IPS-15b (cell line): ENCODE measurements around the gene ANGPTL2.

Experiments used
- H3K27me3 ChIP-seq: one replicate; pipeline ENCODE4 v1.6.1; 2013; ENCODE audit warnings: low read length; ENCODE audit not compliant: control insufficient read depth, insufficient read depth
- H3K36me3 ChIP-seq: one replicate; pipeline ENCODE4 v1.6.1; 2013; ENCODE audit warnings: low read length; ENCODE audit not compliant: control insufficient read depth, insufficient read depth
- H3K4me1 ChIP-seq: one replicate; pipeline ENCODE4 v1.6.1; 2013; ENCODE audit warnings: mild to moderate bottlenecking, low read length; ENCODE audit not compliant: control insufficient read depth, insufficient read depth
- H3K4me3 ChIP-seq: one replicate; pipeline ENCODE4 v1.5.1; 2013; ENCODE audit warnings: low read depth, low read length
- H3K9ac ChIP-seq: one replicate; pipeline ENCODE4 v1.6.1; 2013; ENCODE audit warnings: low read depth, mild to moderate bottlenecking, low read length
- H3K9me3 ChIP-seq: one replicate; pipeline ENCODE4 v1.6.1; 2013; ENCODE audit warnings: mild to moderate bottlenecking, low read length; ENCODE audit not compliant: control insufficient read depth, insufficient read depth

ANGPTL2 gene

DNA sequence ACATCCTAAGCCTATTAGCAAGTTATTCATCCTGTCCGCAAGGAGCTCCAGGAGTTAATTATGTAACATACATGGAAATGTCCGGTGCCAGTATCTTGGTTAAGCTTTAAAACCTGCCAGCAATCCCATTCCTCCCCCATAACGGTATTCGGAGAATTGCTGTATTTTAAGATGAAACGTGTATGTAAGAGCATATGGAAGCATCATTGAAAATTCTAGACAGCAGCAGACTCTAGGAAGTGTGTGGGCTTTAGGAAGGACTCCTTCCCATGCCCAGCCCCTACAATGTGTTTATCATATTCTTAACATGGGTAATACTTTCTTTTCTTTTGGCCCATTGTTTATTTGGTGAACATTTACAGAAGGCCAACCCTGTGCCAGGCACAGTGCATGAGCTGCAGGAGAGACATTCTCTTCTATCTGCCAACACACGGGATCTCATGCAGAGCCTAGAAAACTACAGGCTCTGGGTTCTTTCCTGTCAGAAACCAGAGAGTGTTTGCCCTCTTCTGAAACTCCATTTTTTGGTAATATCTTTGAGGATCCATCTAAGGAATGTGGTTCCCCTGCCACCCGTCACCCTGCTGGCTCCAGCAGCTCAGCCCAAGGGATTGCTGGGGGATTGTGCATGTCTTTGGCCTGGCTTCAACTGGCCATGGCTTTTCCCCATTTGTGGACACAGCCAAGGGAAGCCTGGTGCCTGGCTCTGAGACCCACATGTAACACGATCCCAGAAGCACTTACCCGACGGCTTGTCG lies 15.1 kb downstream of the ANGPTL2 start:
- no peaks in the 10 kb centered on the region for H3K27me3 ChIP-seq
- H3K36me3 ChIP-seq: no peaks in the 10 kb centered on the region
- H3K9ac ChIP-seq: no peak overlapping the region

GRCh38 chr9:127106466-127106855 lies 16.0 kb downstream of the ANGPTL2 start:
- H3K9ac ChIP-seq: no peak overlapping the region
- no peaks in the 10 kb centered on the region for H3K9me3 ChIP-seq
- H3K4me1 ChIP-seq: peaks cover 6% of the 10 kb centered on the region
- H3K36me3 ChIP-seq: no peaks in the 10 kb centered on the region
- no peaks in the 10 kb centered on the region for H3K27me3 ChIP-seq
- H3K4me3 ChIP-seq: no peak overlapping the region

More for the DNA sequence above, 15.1 kb downstream of the ANGPTL2 start:
- Histone ChIP-seq H3K4me1 (peaks cover 13% of the 10 kb centered on the region), H3K4me3 (no peak overlapping the region), H3K9me3 (no peaks in the 10 kb centered on the region)

DNA sequence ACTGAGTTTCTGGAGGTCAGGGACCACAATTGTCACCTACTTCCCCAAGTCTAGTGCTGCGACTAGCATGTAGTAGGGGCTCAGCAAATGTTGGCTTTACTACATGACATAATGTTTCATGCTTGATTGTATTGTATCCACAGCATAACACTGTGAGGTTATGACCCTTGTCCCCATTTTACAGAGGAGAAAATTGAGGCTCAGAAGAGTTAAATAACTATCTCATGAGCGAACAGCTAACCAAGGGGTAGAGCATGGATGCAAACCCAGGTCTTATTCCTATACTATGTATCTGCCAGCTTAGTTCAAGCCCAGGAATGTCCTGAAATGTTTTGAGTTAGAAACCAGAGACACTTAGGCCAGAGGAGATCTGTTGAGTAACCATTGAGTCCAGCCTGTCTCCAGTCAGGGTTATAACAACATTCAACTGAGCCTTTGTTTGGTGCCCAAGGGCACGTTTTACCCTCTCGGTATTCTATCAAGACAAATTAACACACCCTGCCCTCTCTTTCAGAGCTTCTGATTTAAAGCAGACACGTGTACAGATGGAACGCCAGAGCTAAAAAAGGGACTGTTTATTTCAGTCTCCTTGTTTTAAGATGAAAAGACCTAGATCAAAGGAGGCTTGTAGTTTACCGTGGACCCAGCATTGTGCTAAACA lies 16.5 kb downstream of the ANGPTL2 start:
- H3K4me1 ChIP-seq: peaks cover 1% of the 10 kb centered on the region
- H3K36me3 ChIP-seq: no peaks in the 10 kb centered on the region
- H3K9ac ChIP-seq: no peak overlapping the region
- H3K27me3 ChIP-seq: no peaks in the 10 kb centered on the region
- no peaks in the 10 kb centered on the region for H3K9me3 ChIP-seq
- H3K4me3 ChIP-seq: no peak overlapping the region

- Histone ChIP-seq H3K4me1 (no peaks in the 10 kb centered on the region), H3K36me3 (no peaks in the 10 kb centered on the region), H3K9me3 (no peaks in the 10 kb centered on the region), H3K4me3 (no peak overlapping the region), H3K9ac (no peak overlapping the region), H3K27me3 (no peaks in the 10 kb centered on the region)
These were observed 17.7 kb downstream of the ANGPTL2 start for GRCh38 chr9:127104581-127105311.

DNA sequence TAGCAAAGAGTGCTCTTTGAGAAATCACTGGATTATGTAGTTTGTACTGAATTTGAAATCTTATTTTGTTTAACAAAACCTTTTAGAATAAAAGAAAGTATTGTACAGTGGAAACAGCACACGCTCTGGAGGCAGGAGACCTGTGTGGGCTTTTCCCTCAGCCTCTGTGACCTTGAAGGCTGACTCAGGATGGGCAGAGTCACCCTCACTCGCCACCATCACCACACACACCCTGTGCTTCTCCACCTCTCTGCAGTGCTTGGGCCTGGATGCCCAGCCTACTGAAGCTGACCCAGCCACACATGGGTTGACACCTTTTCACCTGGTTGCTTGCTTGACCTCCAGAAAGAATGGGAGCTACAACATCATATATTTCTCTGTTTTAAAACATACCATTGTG lies 19.6 kb downstream of the ANGPTL2 start:
- Histone ChIP-seq H3K9ac (no peak overlapping the region), H3K4me3 (no peak overlapping the region), H3K4me1 (no peaks in the 10 kb centered on the region), H3K27me3 (no peaks in the 10 kb centered on the region), H3K9me3 (no peaks in the 10 kb centered on the region), H3K36me3 (peaks cover under 1% of the 10 kb centered on the region)

DNA sequence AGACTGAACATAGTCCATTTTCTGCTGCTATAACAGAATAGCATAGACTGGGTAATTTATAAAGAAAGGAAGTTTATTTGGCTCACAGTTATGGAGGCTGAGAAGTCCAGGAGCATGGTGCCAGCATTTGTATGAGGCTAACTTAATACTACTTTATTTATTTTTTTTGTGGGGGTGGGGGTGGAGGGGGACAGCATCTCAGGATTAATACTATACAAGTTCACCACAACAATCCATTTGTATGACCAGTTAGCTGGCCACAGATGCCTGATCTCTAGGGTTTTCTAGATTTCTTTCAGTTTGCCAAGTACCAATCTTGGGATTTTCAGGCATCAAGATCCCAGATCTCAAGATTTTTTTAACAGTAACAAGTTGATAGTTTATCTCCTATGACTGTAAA lies 20.3 kb downstream of the ANGPTL2 start:
- no peaks in the 10 kb centered on the region for H3K9me3 ChIP-seq
- no peak overlapping the region for H3K9ac ChIP-seq
- no peaks in the 10 kb centered on the region for H3K27me3 ChIP-seq
- H3K4me1 ChIP-seq: no peaks in the 10 kb centered on the region
- no peak overlapping the region for H3K4me3 ChIP-seq
- H3K36me3 ChIP-seq: peaks cover 3% of the 10 kb centered on the region

DNA sequence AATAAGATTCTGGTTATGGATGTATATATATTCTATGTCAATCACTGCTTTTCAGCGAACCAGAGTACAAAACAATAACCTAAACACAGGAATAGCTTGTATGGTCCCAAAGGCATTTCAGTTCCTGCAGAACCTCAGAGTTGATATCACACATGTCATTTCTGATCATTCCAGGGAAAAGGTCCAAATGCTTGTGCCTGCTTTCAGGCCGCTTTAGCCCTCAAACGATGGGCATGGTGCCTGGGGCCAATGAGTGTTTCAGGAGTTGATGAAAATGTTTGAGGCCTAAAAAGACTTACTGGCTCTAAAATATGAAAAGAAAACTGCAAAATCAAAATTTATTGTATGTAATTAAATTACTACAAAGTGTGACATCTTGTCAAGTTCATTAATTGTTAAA lies 22.8 kb downstream of the ANGPTL2 start:
- H3K4me1 ChIP-seq: no peaks in the 10 kb centered on the region
- H3K9ac ChIP-seq: no peak overlapping the region
- H3K27me3 ChIP-seq: no peaks in the 10 kb centered on the region
- peaks cover 3% of the 10 kb centered on the region for H3K36me3 ChIP-seq
- H3K9me3 ChIP-seq: no peaks in the 10 kb centered on the region
- H3K4me3 ChIP-seq: no peak overlapping the region

DNA sequence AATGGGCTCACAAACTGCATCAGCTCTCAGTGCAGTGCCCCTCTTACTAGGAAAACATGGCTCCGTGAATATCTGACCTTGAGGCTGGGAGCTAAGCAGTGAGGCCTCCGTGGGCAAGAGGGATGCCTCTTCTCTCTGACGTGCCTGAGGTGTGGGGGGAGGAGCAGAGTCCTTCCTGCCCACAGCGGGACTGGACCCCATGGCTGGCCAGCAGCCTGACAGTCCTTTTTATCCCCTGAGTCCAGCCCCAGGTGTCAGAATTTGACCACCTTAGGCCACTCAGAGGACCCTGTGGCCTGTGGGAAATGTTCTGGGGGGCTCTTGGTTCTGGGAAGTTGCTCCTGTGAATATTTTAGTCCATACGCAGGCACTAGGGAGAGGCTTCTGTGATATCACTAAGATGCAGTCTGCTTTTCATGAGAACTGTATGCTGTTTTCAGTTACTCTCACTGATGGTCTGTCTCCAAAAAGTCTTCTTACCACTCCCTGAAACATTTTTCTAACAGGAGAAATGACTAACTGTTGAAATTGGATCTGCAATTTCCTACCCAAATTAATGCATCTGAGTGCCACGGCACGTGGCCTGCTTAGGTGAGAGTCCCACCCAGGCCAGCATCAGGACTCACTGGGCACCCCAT lies 23.4 kb downstream of the ANGPTL2 start:
- Histone ChIP-seq H3K36me3 (peaks cover 3% of the 10 kb centered on the region), H3K4me1 (no peaks in the 10 kb centered on the region), H3K27me3 (no peaks in the 10 kb centered on the region), H3K9me3 (no peaks in the 10 kb centered on the region), H3K9ac (no peak overlapping the region), H3K4me3 (no peak overlapping the region)

GRCh38 chr9:127097683-127098082 lies 24.8 kb downstream of the ANGPTL2 start:
- Histone ChIP-seq H3K4me3 (no peak overlapping the region), H3K36me3 (peaks cover 3% of the 10 kb centered on the region), H3K4me1 (no peaks in the 10 kb centered on the region), H3K9me3 (no peaks in the 10 kb centered on the region), H3K27me3 (no peaks in the 10 kb centered on the region), H3K9ac (no peak overlapping the region)

DNA sequence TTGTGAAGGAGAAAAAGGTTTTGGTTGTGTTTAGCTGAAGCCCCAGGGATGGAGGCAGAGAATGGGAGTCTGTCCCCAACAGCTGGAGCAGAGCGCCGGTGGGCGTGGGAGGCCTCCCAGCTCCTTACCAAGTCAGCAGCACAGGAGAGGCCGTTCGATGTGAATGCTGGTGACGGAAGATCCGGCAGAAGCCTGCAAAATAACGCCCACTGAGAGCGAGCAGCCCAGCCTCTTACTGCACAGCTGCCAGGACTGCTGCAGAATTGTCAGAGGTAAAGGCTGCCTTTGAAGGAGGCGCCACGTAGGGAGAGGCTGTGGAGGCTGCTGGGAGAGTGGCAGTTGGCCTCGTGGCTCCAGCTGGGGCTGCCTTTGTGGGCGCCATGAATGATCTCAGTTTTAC lies 26.2 kb downstream of the ANGPTL2 start:
- Histone ChIP-seq H3K36me3 (peaks cover 3% of the 10 kb centered on the region), H3K4me3 (no peak overlapping the region), H3K27me3 (no peaks in the 10 kb centered on the region), H3K9me3 (no peaks in the 10 kb centered on the region), H3K4me1 (no peaks in the 10 kb centered on the region), H3K9ac (no peak overlapping the region)

DNA sequence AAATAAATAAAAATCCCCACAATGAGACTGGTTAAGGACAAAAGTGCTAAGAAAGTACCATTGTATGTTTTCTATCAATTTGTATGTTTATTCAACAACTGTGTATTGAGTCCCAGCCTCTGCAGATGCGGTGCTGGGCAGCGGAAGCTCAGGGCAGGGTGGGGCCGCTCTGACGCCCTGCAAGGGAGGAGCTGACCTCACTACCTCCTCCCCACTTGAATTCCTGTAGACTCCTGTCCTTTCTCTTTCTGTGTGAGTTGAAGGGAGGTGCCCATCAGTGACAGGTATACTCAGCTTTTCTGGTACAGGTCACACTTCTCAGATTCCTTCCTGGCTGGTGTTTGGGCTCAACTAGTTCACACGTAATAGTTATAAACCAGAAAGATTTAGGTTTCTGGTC lies 27.0 kb downstream of the ANGPTL2 start:
- H3K9me3 ChIP-seq: no peaks in the 10 kb centered on the region
- no peak overlapping the region for H3K4me3 ChIP-seq
- H3K4me1 ChIP-seq: no peaks in the 10 kb centered on the region
- no peaks in the 10 kb centered on the region for H3K27me3 ChIP-seq
- H3K36me3 ChIP-seq: peaks cover 3% of the 10 kb centered on the region
- H3K9ac ChIP-seq: no peak overlapping the region
